Breast epithelium (tissue), 3 donors: Measurements from ENCODE around the gene ECM1.

ENCODE experiments used
- POLR2A ChIP-seq: fragments of 450-650 bp; IDR thresholded peaks from one replicate; pipeline ENCODE4 v1.6.1; 2016; ENCODE audit warnings: antibody characterized with exemption, mild to moderate bottlenecking, moderate library complexity
- POLR2AphosphoS5 ChIP-seq, 3 donors: sonication (generic); formaldehyde crosslinking; IDR thresholded peaks; one replicate each; pipeline ENCODE4 v1.6.1; 2017; ENCODE audit warnings: antibody characterized with exemption in 3 of 3
- TF ChIP-seq, protein P1 (sequence below), 3 donors: fragments of 450-650 bp; IDR thresholded peaks; one replicate each; pipeline ENCODE4 v1.5.1; 2016 to 2017; ENCODE audit warnings: antibody characterized with exemption in 3 of 3, mild to moderate bottlenecking in 3 of 3, moderate library complexity in 3 of 3

DNA sequence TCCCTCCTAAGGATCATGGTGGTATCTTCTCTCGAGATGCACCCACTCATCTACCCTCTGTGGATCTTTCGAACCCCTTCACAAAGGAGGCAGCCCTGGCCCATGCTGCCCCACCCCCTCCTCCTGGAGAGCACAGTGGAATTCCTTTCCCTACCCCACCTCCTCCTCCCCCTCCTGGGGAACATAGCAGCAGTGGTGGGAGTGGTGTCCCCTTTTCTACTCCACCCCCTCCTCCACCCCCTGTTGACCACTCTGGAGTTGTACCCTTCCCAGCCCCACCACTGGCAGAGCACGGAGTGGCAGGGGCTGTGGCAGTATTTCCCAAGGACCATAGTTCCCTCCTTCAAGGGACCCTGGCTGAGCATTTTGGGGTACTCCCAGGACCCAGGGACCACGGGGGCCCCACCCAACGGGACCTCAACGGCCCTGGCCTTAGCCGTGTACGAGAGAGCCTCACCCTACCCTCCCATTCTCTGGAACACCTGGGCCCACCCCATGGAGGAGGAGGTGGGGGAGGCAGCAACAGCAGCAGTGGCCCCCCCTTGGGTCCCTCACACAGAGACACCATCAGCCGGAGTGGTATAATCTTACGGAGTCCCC is 35.2 kb upstream of the ECM1 start:
- TF ChIP-seq POLR2A: no peak
- TF ChIP-seq, protein P1, sequence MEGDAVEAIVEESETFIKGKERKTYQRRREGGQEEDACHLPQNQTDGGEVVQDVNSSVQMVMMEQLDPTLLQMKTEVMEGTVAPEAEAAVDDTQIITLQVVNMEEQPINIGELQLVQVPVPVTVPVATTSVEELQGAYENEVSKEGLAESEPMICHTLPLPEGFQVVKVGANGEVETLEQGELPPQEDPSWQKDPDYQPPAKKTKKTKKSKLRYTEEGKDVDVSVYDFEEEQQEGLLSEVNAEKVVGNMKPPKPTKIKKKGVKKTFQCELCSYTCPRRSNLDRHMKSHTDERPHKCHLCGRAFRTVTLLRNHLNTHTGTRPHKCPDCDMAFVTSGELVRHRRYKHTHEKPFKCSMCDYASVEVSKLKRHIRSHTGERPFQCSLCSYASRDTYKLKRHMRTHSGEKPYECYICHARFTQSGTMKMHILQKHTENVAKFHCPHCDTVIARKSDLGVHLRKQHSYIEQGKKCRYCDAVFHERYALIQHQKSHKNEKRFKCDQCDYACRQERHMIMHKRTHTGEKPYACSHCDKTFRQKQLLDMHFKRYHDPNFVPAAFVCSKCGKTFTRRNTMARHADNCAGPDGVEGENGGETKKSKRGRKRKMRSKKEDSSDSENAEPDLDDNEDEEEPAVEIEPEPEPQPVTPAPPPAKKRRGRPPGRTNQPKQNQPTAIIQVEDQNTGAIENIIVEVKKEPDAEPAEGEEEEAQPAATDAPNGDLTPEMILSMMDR (IDR thresholded peaks at IDR 0.05): no peak
- no peak for TF ChIP-seq POLR2AphosphoS5 (IDR thresholded peaks at IDR 0.05)
